Tibial nerve (tissue), 4 donors: ENCODE data around the gene AK9. TPM values are rescaled to one million over a fixed set of nuclear protein-coding genes. Genes with fewer than 3 reads are reported as not detected.
"Not testable (repeated sequence)": the region's sequence is repeated elsewhere in the genome, so short reads cannot be mapped to it uniquely, and the experiment has no call there.

Source experiments
- DNase-seq, 2 donors: peaks; one replicate each; pipeline ENCODE4 v3.0.0-alpha.2; 2019; ENCODE audit warnings: low spot score in 2 of 2
- H3K27ac ChIP-seq, 4 donors: fragments of 200-600 bp; sonication (generic) in 3 of 4; one replicate each; pipeline ENCODE4 v1.5.1; 2017 to 2019; ENCODE audit warnings: mild to moderate bottlenecking in 1 of 4
- H3K27me3 ChIP-seq, 2 donors: fragments of 200-600 bp; sonication (generic) in 1 of 2; one replicate each; pipeline versions ENCODE4 v1.5.1 to v1.6.0; 2017 to 2019
- H3K36me3 ChIP-seq, 3 donors: fragments of 200-600 bp; sonication (generic); one replicate each; pipeline ENCODE4 v1.5.1; 2018 to 2019
- H3K4me1 ChIP-seq, 4 donors: fragments of 200-600 bp; sonication (generic) in 3 of 4; one replicate each; pipeline ENCODE4 v1.5.1; 2017 to 2019
- H3K4me3 ChIP-seq, 4 donors: fragments of 200-600 bp; sonication (generic) in 3 of 4; one replicate each; pipeline ENCODE4 v1.5.1; 2017 to 2019; ENCODE audit warnings: mild to moderate bottlenecking in 1 of 4, moderate library complexity in 1 of 4
- H3K9me3 ChIP-seq, 4 donors: fragments of 200-600 bp; sonication (generic) in 3 of 4; one replicate each; pipeline ENCODE4 v1.5.1; 2017 to 2019
- CTCF ChIP-seq, 5 experiments: fragments of 200-600 bp in 3 of 5; fragments of 450-650 bp in 2 of 5; sonication (generic) in 3 of 5; IDR thresholded peaks; one replicate each; pipeline ENCODE4 v1.5.1; 2016 to 2019; ENCODE audit warnings: antibody characterized with exemption in 5 of 5, mild to moderate bottlenecking in 3 of 5, moderate library complexity in 2 of 5
- EP300 ChIP-seq, 2 donors: sonication (generic); formaldehyde crosslinking; IDR thresholded peaks; one replicate each; pipeline ENCODE4 v1.6.1; 2017; ENCODE audit warnings: antibody characterized with exemption in 2 of 2, mild to moderate bottlenecking in 1 of 2
- POLR2A ChIP-seq, 2 donors: fragments of 450-650 bp; IDR thresholded peaks; one replicate each; pipeline ENCODE4 v1.6.1; 2017; ENCODE audit warnings: antibody characterized with exemption in 2 of 2, mild to moderate bottlenecking in 2 of 2, moderate library complexity in 2 of 2
- WGBS, 2 donors: methylation state at CpG; one replicate each; pipeline ENCODE4 v1.1.5; 2018; 5-methylcytosine and 5-hydroxymethylcytosine counted together
- total RNA-seq, 4 donors: library from RNA; depleted of rRNA; stranded (reverse); fragments of >200 nt; gene quantifications; one replicate each; pipeline ENCODE4 v1.1.0, GENCODE V29; 2016

Gene AK9
- total RNA-seq, 4 donors from 2014 or later, result 8.1 to 19.8 (median 14.1) TPM

- Histone ChIP-seq H3K9me3 (no peaks in the 10 kb centered on the region), H3K27ac (no peak overlapping the region), H3K4me3 (no peak overlapping the region), H3K36me3 (peaks cover 0 to 61% (median 7%) of the 10 kb centered on the region in 3 donors), H3K27me3 (no peaks in the 10 kb centered on the region), H3K4me1 (no peaks in the 10 kb centered on the region)
- TF ChIP-seq POLR2A (IDR thresholded peaks at IDR 0.05) (no peak), CTCF (IDR thresholded peaks at IDR 0.05) (no peak), EP300 (IDR thresholded peaks at IDR 0.05) (no peak)
- DNase-seq, result no peak
- WGBS, 2 donors, result 58 to 88% methylated on average over 1 of the region's 1 CpG
Measured at GRCh38 chr6:109736273-109737025, 45.4 kb upstream of the AK9 start.

GRCh38 chr6:109725250-109725649 lies 34.2 kb upstream of the AK9 start:
- WGBS, 2 donors, result 95 to 99% methylated on average over 3 of the region's 3 CpGs
- not testable (repeated sequence) for H3K27me3 ChIP-seq, DNase-seq, H3K9me3 ChIP-seq, H3K27ac ChIP-seq, H3K4me3 ChIP-seq
- H3K4me1 ChIP-seq, result peaks cover 0 to 24% (median 0%) of the 10 kb centered on the region in 4 donors
- H3K36me3 ChIP-seq, result peaks cover 0 to 17% (median 0%) of the 10 kb centered on the region in 3 donors

- no peak overlapping the region for H3K4me3 ChIP-seq
- TF ChIP-seq POLR2A (IDR thresholded peaks at IDR 0.05) (no peak), EP300 (IDR thresholded peaks at IDR 0.05) (no peak), CTCF (IDR thresholded peaks at IDR 0.05) (no peak)
- no peak overlapping the region for H3K27ac ChIP-seq
- DNase-seq, result no peak
- H3K27me3 ChIP-seq, result no peaks in the 10 kb centered on the region
- H3K36me3 ChIP-seq, result peaks cover 0 to 29% (median 0%) of the 10 kb centered on the region in 3 donors
- peaks cover 0 to 24% (median 0%) of the 10 kb centered on the region in 4 donors for H3K4me1 ChIP-seq
- 78 to 83% methylated on average over 3 of the region's 3 CpGs for WGBS, 2 donors
- H3K9me3 ChIP-seq, result no peaks in the 10 kb centered on the region
Measured at GRCh38 chr6:109722564-109723254, 31.7 kb upstream of the AK9 start.

GRCh38 chr6:109722011-109722410 lies 31.0 kb upstream of the AK9 start:
- Histone ChIP-seq H3K9me3 (no peaks in the 10 kb centered on the region), H3K4me1 (peaks cover 0 to 24% (median 0%) of the 10 kb centered on the region in 4 donors), H3K36me3 (peaks cover 0 to 36% (median 0%) of the 10 kb centered on the region in 3 donors), H3K4me3 (no peak overlapping the region), H3K27ac (no peak overlapping the region), H3K27me3 (no peaks in the 10 kb centered on the region)
- WGBS, 2 donors, result 67 to 81% methylated on average over 3 of the region's 3 CpGs
- DNase-seq, result no peak
- no peak for TF ChIP-seq EP300 (IDR thresholded peaks at IDR 0.05)
- no peak for TF ChIP-seq POLR2A (IDR thresholded peaks at IDR 0.05)
- TF ChIP-seq CTCF (IDR thresholded peaks at IDR 0.05), result no peak

GRCh38 chr6:109720311-109720710 lies 29.3 kb upstream of the AK9 start:
- Histone ChIP-seq H3K9me3 (no peaks in the 10 kb centered on the region), H3K27me3 (no peaks in the 10 kb centered on the region), H3K4me1 (peaks cover 0 to 24% (median 0%) of the 10 kb centered on the region in 4 donors), H3K27ac (peak overlapping the region in 2 of 4 donors; percentile 50 to 51), H3K4me3 (no peak overlapping the region), H3K36me3 (peaks cover 0 to 40% (median 0%) of the 10 kb centered on the region in 3 donors)
- TF ChIP-seq CTCF (IDR thresholded peaks at IDR 0.05), result no peak
- no peak for TF ChIP-seq EP300 (IDR thresholded peaks at IDR 0.05)
- no peak for TF ChIP-seq POLR2A (IDR thresholded peaks at IDR 0.05)
- DNase-seq, result no peak
- WGBS, 2 donors, result 42 to 51% methylated on average over 3 of the region's 3 CpGs
